GM19025 (cell line): Measurements from ENCODE around the gene TNFRSF12A.

Source experiments
- ATAC-seq: cut with Tn5 transposase; IDR thresholded peaks from one replicate; pipeline ENCODE4 v1.9.1; 2021; ENCODE audit warnings: mild to moderate bottlenecking, low read depth, moderate library complexity; ENCODE audit not compliant: unreplicated experiment

The TNFRSF12A gene

DNA sequence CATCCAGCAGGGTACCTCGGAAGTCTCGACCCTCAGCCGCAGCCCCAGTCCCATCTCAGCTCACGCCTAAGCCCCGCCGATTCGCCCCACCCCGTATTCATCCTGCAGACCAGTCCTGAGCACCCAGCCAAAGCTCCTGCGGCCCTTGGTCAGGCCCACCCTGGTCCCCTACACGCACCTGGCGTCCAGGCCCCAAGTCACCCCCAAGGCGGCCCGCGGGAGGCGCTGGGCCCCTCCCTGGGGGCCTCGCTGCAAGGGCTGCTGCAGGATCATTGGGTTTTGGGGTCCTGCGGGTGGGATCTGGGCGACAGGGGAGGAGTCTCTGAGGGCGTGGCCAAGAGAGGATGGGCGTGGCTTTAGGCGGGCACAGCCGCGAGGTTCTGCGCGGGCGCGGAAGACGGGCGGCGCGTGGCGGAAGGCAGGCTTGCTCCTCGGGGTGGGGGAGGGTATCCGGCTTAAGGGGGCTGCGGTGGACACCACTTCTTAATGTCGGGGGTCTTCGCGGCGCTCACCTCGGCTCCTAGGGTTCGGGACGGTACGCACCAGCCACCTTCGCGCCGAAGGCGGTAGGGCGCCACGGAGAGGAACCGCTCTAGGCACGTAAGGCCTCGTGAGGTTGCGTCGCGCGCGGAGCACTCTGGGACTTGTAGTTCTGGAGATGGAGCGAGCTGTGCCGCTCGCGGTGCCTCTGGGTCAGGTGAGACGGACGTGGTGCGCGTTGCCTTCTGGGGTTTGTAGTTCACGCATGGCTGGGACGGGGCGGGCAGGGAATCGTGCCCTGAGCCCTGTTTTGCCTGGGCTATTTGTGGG lies 3.7 kb downstream of the TNFRSF12A start, which contains the start of the genes HCFC1R1 and THOC6:
Gene HCFC1R1, minus strand, starts transcription at position 274 of the 810 bp plus-strand sequence. Its CDS starts 1 bp downstream, at position 273.
Gene THOC6, plus strand, starts transcription at position 367 of the 810 bp plus-strand sequence. Its CDS starts 292 bp downstream, at position 659.
- ATAC-seq = peak; percentile 69

DNA sequence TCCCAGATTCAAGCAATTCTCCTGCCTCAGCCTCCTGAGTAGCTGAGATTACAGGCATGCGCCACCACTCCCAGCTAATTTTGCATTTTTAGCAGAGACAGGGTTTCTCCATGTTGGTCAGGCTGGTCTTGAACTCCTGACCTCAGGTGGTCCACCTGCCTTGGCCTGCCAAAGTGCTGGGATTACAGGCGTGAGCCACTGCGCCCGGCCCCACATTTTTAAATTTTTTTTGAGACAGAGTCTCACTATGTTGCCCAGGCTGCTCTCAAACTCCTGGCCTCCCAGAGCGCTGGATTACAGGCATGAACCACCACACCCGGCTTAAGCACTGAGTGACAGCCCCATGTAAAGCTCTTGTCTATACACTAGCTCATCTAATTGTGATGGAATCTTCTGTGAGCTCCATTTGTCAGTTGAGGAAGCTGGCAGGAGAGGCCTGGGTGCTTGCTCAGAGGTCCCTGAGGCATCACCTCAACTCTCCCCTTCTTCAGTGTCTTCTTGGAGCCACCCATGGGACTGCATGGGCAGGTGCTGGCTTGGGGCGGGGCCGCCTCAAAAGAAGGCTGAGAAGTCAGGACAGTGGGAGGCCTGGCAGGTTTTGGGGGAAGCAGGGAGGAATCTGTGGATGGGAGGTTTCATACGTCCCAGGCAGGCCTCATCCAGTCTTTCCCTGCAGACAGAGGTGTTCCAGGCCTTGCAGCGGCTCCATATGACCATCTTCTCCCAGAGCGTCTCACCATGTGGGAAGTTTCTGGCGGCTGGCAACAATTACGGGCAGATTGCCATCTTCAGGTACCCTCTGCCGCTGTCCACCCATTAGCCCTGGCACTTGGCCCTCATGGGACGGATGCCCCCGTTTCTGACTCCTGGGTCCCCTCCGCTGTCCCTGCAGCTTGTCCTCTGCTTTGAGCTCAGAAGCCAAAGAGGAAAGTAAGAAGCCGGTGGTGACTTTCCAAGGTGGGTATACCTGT lies 5.1 kb downstream of the TNFRSF12A start:
- no peak for ATAC-seq

DNA sequence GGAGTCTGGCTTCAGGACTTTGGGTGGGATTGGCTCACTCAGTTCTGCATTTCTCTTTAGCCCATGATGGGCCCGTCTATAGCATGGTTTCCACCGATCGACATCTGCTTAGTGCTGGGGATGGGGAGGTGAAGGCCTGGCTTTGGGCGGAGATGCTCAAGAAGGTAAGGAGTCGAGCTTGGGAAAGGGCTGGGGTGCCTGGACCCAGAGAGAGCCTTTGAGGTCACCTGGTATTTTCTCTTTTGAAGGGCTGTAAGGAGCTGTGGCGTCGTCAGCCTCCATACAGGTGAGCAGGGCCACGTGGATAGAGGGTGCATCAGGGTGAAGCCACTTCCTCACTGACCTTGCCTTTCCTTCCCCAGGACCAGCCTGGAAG lies 5.8 kb downstream of the TNFRSF12A start:
- ATAC-seq = no peak

DNA sequence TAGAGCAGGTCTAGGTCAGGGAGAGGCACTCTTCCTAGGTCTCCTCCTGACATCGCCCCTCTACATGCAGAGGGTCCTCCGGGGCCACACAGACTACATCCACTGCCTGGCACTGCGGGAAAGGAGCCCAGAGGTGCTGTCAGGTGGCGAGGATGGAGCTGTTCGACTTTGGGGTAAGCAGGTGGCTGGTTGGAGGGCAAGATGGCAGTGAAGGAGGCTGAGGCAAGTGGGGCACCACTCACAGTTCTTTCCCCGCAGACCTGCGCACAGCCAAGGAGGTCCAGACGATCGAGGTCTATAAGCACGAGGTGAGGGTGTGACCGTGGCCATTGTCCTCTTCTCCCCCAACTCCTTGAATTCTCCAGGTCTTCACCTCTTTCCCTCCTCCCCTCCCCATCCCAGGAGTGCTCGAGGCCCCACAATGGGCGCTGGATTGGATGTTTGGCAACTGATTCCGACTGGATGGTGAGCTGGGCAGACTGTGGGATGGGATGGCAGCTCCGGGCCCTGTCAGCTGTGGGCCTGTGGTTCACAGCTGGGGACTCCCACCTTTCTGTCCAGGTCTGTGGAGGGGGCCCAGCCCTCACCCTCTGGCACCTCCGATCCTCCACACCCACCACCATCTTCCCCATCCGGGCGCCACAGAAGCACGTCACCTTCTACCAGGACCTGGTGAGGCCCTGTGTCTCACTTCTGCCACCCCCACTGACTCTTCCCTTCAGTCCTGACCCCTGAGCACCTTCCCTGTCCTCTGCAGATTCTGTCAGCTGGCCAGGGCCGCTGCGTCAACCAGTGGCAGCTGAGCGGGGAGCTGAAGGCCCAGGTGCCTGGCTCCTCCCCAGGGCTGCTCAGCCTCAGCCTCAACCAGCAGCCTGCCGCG lies 6.7 kb downstream of the TNFRSF12A start:
- no peak for ATAC-seq

DNA sequence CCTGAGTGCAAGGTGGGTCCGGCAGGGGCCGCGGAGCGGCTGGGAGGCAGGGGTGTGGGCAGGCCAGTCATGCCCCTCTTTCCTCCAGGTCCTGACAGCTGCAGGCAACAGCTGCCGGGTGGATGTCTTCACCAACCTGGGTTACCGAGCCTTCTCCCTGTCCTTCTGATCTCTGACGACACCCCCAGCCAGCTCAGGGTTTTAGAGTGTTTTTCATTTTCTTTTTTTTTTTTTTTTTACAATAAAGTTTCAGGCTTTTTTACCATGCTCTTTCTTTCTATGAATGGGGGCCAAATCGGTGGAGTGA lies 7.3 kb downstream of the TNFRSF12A start:
- no peak for ATAC-seq

DNA sequence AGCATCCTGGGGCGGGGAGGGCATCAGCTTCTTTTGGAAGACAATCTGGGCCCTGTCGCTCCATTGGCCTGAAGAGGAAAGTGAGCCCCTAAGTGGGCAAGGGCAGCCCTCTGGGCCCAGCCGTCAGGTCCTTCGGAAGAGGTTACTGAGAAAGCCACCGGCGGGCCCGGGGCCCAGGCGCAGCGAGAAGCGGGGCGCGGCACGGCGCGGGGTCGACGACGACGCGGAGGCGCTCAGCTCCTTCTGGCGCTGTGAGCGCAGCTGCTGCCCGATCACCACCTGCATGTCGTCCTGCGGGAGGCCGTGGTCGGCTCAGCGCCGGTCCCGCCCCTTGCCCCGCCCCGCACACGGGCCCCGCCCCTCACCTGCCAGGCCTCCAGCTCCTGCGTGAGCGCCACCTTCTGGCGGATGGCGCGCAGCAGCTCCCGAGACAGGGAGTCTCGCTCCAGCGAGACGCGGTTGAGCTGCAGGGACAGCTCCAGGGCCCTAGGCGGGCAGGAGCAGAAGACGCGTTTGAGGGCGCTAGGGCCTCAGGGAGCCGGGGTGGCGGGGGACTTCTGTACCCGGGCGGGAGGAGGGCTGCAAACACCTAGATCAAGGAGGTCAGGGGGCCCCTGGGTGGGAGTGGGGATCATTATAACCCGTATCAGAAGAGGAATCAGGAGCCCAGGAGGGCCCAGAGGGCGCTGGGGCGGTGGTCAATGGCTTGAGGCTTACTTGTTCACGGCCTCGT lies 8.0 kb downstream of the TNFRSF12A start:
- ATAC-seq = no peak

DNA sequence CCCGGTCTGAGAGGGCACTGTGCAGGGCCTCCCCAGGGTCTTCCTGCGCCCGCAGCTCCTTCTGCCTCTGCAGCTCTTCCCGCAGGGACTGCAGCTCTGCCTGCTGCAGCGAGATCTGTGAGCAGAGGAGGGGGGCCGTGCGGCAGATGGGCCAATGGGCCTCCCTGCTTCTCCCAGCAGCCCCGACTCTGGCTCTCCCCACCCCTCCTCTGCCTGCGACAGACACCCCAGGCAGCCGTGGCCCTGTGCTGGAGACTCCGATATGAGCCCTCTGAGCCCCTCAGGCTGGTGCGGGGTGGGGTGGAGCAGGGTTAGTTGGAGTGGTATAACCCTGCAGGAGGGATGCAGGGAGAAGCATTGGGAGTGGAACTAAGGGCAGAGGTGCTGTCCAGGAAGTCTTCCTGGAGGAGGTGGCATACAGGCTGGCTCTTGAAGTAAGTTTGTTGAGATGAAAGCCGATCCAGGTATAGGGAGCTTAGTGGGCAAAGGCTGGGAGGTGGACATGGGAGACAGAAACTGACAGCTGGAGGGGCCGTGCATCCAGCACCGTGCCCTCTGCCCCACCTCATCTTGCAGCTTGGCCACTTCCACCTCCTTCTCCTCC lies 8.7 kb downstream of the TNFRSF12A start:
- no peak for ATAC-seq

DNA sequence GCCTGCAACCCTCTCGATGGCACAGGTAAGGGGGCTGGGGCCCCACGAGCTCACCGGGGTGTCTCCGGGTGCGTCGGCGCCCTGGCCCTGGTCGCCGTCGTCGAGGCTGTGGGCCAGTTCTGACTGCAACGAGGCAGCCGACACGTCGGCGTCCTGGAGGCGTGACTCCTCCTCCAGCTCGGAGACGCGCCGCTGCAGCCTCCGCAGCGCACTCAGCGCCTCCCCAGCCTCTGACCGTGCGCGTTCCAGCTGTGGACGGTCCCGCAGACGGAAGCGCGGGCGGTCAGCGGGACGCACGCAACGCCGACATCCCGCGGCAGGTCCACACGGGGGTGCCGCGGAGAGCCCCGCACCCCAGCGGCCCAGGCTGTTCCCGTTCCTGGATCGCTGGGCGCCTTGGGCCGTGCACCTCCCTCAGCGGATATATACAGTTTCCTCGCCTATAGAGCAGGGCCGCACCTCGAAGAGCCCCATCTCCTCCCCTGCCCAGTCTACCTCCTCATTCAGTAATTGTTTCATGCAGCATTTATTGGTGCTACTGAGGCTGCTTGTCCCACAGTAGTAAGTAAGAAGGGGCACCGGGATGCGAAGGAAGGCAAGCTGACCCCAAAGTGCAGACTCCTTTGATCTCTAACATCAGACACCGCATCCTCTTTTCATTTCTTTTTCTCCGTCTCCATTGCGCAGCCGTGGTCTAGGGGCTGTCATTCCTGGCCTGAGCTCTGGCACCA lies 9.5 kb downstream of the TNFRSF12A start:
- ATAC-seq = no peak

DNA sequence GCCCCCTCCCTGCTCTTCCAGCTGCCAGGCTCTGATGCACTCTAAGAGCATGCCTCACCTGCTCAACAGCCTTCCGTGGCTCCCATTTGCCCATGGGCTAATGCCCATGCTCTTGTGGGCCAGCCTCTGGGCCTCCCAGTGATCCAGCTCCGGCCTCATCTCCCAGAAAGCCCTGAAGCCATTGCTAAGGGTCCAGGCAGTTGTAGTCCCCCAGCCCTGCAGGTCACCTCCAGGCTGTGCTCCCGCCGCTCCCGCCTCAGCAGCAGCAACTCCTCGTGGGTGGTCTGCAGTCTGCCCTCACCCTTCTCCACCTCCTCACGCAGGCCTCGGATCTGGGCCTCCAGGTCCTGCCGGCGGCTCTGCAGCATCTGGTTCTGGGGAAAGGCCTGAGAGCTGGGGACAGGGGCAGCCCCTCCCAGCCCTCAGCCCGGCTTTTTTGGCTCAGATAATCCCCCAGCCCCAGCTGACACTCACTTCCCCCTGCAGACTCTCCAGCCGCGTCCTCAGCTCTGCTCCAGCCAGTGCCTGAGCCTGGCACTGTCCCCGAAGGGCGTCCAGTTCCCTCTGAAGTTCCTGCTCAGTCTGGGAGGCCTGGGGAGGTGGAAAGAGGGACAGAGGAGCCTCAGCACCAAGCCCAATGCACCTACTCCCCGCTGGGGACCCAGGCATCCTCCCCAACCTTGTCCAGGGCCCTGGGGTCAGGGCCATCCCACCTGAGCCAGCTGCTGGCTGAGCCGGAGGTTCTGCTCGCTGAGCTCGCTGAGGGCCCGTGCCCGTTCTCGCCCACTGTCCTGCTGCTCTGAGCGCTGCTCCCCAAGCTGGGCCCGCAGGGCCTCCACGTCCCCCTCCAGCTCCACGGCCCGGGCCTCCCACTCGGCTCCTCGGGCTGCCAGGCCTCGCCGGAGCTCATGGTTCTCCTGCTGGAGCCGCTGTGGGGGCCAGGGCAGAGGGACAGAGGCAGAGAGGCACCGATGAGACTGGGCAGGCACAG lies 10.3 kb downstream of the TNFRSF12A start:
- ATAC-seq = no peak

DNA sequence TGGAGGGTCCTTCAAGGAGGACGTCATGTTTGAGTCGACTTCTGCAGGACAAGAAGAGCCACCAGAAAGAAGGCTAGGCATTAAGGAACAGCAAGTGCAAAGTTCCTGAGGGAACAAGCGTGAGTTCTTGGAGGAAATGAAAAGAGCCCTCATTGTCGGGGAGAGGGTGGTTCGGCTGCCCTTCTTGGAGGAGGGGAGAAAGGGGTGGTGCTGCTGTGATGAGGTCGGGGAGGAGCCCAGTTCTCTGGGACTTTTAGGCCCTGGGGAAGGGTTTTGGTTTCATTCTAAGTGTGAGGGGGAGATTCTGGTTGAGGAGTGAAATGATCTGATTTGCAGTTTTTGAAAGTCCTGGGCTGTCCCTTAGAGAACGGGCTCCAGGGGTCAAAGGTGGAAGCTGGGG lies 12.5 kb downstream of the TNFRSF12A start:
- ATAC-seq = no peak

DNA sequence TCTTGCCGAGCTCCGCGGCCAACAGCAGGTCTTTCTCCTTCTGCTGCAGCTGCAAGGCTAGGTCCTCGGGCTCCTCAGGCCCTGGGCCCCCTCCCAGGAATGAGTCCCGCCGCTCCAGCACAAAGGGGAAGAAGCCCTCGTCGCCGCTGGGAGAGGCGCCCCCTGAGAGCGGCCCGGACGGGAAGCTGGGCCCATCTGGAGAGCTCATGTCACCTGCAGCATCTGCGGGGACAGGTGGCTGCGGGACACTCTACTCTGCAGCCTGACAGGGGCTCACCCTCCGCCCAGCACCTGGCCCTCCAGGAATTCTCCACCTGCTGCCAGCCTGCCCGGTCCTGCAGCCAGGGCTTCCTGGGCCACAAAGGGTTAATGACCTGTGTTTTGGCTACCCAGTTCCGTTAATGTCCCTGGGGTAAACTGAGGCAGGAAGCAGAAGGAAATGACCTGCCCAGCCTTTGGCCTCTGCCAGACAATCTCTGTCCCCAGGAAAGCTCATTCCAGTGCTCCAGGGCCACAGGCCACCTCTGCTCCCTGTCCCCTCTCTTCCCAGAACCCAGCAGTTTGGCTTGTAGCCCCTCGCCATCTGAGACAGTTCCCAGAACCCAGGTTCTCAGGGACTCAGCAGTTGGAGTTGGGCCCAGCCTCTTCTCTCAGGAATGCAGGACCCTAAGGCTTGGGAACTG lies 15.3 kb downstream of the TNFRSF12A start:
- no peak for ATAC-seq

DNA sequence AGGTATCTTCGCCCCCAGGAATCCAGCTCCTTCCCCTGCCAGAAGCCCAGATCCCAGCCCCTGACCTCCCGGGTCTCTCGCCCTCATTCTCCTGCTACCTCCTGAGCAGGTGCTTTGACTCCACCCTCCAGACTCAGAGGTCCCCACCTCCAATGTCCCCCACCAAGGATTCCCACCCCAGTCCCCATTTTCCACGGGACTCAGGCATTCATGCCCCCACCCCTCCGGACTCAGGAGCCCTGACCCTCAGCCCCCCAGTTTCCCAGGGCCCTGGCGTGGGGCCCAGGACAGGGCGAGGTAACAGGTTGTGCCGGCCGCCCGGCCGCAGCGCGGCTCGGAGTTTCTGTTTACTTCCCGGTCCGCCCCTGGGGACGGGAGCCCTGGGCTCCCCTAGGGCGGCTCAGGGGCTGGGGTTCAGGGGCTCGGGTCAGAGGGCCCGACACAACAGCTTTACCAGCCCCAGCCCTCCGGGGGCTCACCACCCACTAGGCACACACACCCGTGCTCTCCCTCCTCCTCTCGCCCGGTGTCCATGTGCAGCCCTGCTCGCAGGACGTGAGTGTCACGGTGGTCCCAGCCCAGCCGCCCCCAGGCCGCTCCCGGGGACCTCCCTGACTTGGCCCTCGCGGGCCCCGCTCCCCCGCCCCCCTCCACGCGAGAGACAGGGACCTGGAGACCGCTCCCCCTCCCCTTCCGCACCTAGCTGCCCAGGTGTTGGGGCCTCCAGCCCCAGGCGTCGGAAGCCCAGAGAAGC lies 16.0 kb downstream of the TNFRSF12A start:
- ATAC-seq = no peak

DNA sequence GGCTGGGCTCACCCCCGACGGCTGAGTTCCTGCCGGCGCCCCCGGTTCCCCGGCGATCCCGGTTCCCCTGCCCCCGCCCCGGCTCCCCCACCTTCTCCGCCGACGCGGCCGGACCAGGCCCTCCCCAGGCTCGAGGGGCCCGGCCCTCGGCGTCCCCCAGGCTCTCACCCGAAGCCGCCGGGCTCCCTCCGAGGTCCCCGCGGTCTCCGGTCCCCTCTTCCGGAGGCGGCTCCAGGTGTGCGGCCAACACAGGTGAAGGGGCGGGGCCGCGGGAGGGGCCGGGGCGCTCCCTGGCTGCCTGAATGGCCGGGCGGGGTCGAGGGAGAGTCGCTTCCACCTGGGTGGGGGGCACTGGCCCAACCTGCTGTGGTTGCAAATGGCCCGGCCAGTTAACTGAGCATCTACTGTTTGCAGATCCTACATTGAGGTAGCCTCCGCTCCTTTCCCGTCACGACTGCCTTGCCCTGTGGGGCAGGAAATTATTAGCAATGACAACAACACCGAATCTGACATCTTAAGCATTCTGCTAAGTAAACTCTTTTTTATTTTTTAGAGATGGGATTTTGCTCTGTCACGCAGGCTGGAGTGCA lies 16.7 kb downstream of the TNFRSF12A start, which contains the start of gene BICDL2:
Gene BICDL2, minus strand, starts transcription at position 219 of the 590 bp plus-strand sequence. CDS start 1,448 bp downstream, outside the sequence.
- no peak for ATAC-seq

DNA sequence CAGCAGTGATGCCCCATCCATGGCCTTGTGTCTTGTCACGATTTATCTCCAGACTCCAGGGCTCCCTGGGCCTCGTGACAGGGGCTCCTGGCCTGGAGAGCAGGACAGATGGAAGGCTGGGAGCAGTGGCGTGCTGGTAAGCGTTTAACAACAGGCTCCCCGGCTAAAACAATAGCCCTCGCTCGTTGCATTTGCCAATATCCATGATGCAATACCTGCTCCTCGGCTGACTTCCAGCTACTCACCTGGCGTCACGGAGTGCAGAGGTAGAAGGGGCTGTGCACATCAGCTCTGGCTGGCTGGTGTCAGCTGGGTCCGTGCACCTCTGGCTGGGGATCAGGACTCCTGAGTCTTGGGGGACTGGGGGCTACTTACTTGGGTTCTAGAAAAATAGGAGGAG lies 18.1 kb downstream of the TNFRSF12A start:
- no peak for ATAC-seq

DNA sequence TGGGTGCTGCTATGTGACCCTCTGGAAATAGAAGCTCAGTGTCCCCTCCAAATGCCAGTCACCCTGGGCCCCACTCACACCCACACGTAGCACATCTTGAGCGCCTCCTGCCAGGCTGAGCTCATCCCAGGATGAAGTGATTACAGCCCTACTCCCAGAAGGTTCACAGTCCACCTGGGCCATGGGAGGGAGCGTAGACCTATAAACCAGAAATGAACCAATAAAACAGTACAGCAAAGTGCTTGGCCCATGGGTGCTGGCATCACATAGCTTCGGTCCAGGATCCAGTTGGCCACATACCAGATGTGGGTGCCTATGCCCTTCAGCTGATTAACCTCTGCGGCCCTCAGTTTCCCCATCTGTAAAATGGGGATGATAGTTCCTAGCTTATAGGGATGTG lies 18.7 kb downstream of the TNFRSF12A start:
- no peak for ATAC-seq

DNA sequence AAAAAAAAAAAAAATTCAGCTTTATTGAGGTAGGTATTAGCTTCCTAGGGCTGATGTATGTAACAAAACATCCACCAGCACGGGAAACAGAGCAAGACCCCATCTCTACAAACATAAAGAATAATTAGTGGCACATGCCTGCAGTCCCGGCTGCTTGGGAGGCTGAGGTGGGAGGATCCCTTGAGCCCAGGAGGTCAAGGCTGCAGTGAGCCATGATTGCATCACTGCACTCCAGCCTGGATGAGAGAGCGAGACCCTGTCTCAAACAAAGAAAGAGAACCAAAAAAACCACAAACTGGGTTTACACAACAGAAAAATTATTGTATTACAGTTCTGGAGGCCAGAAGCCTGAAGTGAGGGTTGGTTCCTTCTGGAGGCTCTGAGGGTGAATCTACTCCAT lies 22.2 kb downstream of the TNFRSF12A start:
- no peak for ATAC-seq
